Endothelial cell (in vitro differentiated cells): ENCODE data around the gene NOS3. TPM values are rescaled to one million over a fixed set of nuclear protein-coding genes. Genes with fewer than 3 reads are reported as not detected.

Experiments used
- DNase-seq: peaks from one replicate; pipeline ENCODE4 v3.0.0; 2021; ENCODE audit warnings: low spot score
- H3K27ac Mint-ChIP-seq: one replicate; pipeline ENCODE4 v1.8.0; 2021; ENCODE audit warnings: mixed read lengths, inconsistent platforms; ENCODE audit not compliant: unreplicated experiment
- H3K27me3 Mint-ChIP-seq: one replicate; pipeline ENCODE4 v1.8.0; 2021; ENCODE audit warnings: mild to moderate bottlenecking, moderate library complexity, mixed read lengths, inconsistent platforms; ENCODE audit not compliant: unreplicated experiment
- H3K36me3 Mint-ChIP-seq: one replicate; pipeline ENCODE4 v1.8.0; 2021; ENCODE audit warnings: mild to moderate bottlenecking, low read depth, mixed read lengths, inconsistent platforms; ENCODE audit not compliant: unreplicated experiment
- H3K4me1 Mint-ChIP-seq: one replicate; pipeline ENCODE4 v1.8.0; 2021; ENCODE audit warnings: mild to moderate bottlenecking, mixed read lengths, inconsistent platforms; ENCODE audit not compliant: unreplicated experiment
- H3K4me3 Mint-ChIP-seq: one replicate; pipeline ENCODE4 v1.8.0; 2021; ENCODE audit warnings: mild to moderate bottlenecking, mixed read lengths, inconsistent platforms; ENCODE audit not compliant: unreplicated experiment
- H3K9me3 Mint-ChIP-seq: one replicate; pipeline ENCODE4 v1.8.0; 2021; ENCODE audit warnings: mixed read lengths, inconsistent platforms; ENCODE audit not compliant: unreplicated experiment
- CTCF ChIP-seq: fragments of 200-600 bp; sonication (generic); IDR thresholded peaks from one replicate; pipeline ENCODE4 v1.5.0; 2021; ENCODE audit warnings: antibody characterized with exemption; ENCODE audit not compliant: unreplicated experiment
- total RNA-seq: library from RNA; stranded (reverse); fragmentation: NEBNext Ultra II Directional; extraction: Animal tissue kit (Norgen Biotek cat#: 25700); gene quantifications from one replicate; pipeline ENCODE4 v1.2.1, GENCODE V29; 2021; ENCODE audit not compliant: unreplicated experiment

NOS3 gene
- total RNA-seq, 1 donor from 2014 or later = 102 TPM

GRCh38 chr7:150973571-150974451 lies 17.0 kb upstream of the NOS3 start:
- no peak for DNase-seq
- TF ChIP-seq CTCF = no peak
- Mint-ChIP-seq H3K4me3 (peak overlapping the region; percentile 47), H3K27ac (no peak overlapping the region), H3K4me1 (peaks cover 12% of the 10 kb centered on the region), H3K9me3 (no peaks in the 10 kb centered on the region), H3K36me3 (peaks cover 12% of the 10 kb centered on the region), H3K27me3 (peaks cover 41% of the 10 kb centered on the region)

GRCh38 chr7:150974468-150975391 lies 16.1 kb upstream of the NOS3 start:
- Mint-ChIP-seq H3K27ac (no peak overlapping the region), H3K9me3 (no peaks in the 10 kb centered on the region), H3K4me1 (peaks cover 13% of the 10 kb centered on the region), H3K27me3 (peaks cover 40% of the 10 kb centered on the region), H3K4me3 (peak overlapping the region; percentile 47), H3K36me3 (peaks cover 12% of the 10 kb centered on the region)
- peak; percentile 50 for TF ChIP-seq CTCF
- DNase-seq = peak; percentile 36

GRCh38 chr7:150975536-150976319 lies 15.1 kb upstream of the NOS3 start:
- DNase-seq = no peak
- Mint-ChIP-seq H3K36me3 (peaks cover 12% of the 10 kb centered on the region), H3K4me1 (peaks cover 13% of the 10 kb centered on the region), H3K4me3 (peak overlapping the region; percentile 31), H3K27ac (no peak overlapping the region), H3K27me3 (peaks cover 38% of the 10 kb centered on the region), H3K9me3 (no peaks in the 10 kb centered on the region)
- no peak for TF ChIP-seq CTCF

GRCh38 chr7:150976529-150977381 lies 14.1 kb upstream of the NOS3 start:
- H3K27me3 Mint-ChIP-seq = peaks cover 37% of the 10 kb centered on the region
- peaks cover 8% of the 10 kb centered on the region for H3K36me3 Mint-ChIP-seq
- H3K27ac Mint-ChIP-seq = no peak overlapping the region
- H3K4me1 Mint-ChIP-seq = peaks cover 13% of the 10 kb centered on the region
- DNase-seq = no peak
- peak overlapping the region; percentile 88 for H3K4me3 Mint-ChIP-seq
- TF ChIP-seq CTCF = no peak
- no peaks in the 10 kb centered on the region for H3K9me3 Mint-ChIP-seq
